Ovary (tissue), 3 donors: Measurements from ENCODE around the gene RTKN.

Experiments
- EP300 ChIP-seq: sonication (generic); formaldehyde crosslinking; IDR thresholded peaks from one replicate; pipeline ENCODE4 v1.6.1; 2017; ENCODE audit warnings: antibody characterized with exemption
- POLR2A ChIP-seq: fragments of 450-650 bp; IDR thresholded peaks from one replicate; pipeline ENCODE4 v1.6.1; 2017; ENCODE audit warnings: antibody characterized with exemption, mild to moderate bottlenecking, moderate library complexity
- TF ChIP-seq, protein P1 (sequence below), 3 donors: fragments of 450-650 bp in 2 of 3; fragments of 200-600 bp in 1 of 3; IDR thresholded peaks; one replicate each; pipeline versions ENCODE4 v1.5.1 to v1.8.0; 2016 to 2022; ENCODE audit warnings: antibody characterized with exemption in 3 of 3, mild to moderate bottlenecking in 1 of 3
- donor health status: DM: no; HTN: no; CAD: no.

DNA sequence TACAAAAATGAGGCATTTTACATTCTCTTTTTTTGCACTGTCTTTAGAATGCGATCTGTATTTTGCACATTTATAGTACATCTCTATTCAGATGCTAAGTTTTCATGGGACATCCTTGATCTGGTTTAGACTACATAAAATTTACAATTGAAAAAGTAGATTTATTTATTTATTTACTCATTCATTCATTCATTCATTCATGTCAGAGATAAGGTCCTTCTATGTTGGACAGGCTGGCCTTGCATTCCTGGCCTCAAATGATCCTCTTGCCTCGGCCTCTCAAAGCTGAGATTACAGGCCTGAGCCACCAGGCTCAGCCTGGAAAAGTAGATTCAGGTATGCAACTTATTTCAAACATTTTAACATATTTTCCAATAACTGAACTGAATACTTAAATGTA is 45.6 kb downstream of the RTKN start:
- TF ChIP-seq, protein P1, sequence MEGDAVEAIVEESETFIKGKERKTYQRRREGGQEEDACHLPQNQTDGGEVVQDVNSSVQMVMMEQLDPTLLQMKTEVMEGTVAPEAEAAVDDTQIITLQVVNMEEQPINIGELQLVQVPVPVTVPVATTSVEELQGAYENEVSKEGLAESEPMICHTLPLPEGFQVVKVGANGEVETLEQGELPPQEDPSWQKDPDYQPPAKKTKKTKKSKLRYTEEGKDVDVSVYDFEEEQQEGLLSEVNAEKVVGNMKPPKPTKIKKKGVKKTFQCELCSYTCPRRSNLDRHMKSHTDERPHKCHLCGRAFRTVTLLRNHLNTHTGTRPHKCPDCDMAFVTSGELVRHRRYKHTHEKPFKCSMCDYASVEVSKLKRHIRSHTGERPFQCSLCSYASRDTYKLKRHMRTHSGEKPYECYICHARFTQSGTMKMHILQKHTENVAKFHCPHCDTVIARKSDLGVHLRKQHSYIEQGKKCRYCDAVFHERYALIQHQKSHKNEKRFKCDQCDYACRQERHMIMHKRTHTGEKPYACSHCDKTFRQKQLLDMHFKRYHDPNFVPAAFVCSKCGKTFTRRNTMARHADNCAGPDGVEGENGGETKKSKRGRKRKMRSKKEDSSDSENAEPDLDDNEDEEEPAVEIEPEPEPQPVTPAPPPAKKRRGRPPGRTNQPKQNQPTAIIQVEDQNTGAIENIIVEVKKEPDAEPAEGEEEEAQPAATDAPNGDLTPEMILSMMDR (IDR thresholded peaks at IDR 0.05), result no peak
- TF ChIP-seq POLR2A, result no peak
- TF ChIP-seq EP300, result no peak
